ENCODE results near the gene PTGES3.
A peak's percentile ranks its signal among the peaks of the same experiment; 100 is the strongest.

Gene PTGES3

GRCh38 chr12:56695327-56696101, 7.4 kb upstream of the PTGES3 start:
- H3K4me1 ChIP-seq (ENCODE audit: control insufficient read depth, insufficient read depth, low read length), result peaks cover 2% of the 10 kb centered on the region; the same call in 1 of the 2 replicates
- ChIA-PET POLR2A (interaction anchor here (0.9 to 1.4 kb wide), 2 partner anchors 30 to 50 kb away, joined by 3 to 4 read pairs; partner anchors contain the start of gene NACA), CTCF (interaction anchor here (0.7 kb wide), 1 partner anchor 68 kb away, joined by 3 read pairs; no protein-coding TSS in a partner anchor)
- no peak overlapping the region for H3K27ac ChIP-seq (ENCODE audit: extremely low read depth, low read depth, low read length)
- no peak for TF ChIP-seq KLF10 (tag by site-specific recombination; IDR thresholded peaks at IDR 0.05)
- TF ChIP-seq PRDM1 (tag by site-specific recombination; IDR thresholded peaks at IDR 0.05), result peak; percentile 26; the same call in 1 of the 2 replicates
- no peaks in the 10 kb centered on the region for H3K9me3 ChIP-seq (ENCODE audit: control insufficient read depth, insufficient read depth, low read depth, low read length)
- no peaks in the 10 kb centered on the region for H3K36me3 ChIP-seq (ENCODE audit: control insufficient read depth in 2 of 2, insufficient read depth in 1 of 2, low read length in 2 of 2)
- H3K4me3 ChIP-seq (ENCODE audit: low read depth, low read length), result no peak overlapping the region

- H3K27ac ChIP-seq (ENCODE audit: extremely low read depth, low read depth, low read length), result no peak overlapping the region
- CTCF ChIA-PET, result no interaction called here
- H3K9me3 ChIP-seq (ENCODE audit: control insufficient read depth, insufficient read depth, low read depth, low read length), result no peaks in the 10 kb centered on the region
- POLR2A ChIA-PET, result no interaction called here
- no peaks in the 10 kb centered on the region for H3K36me3 ChIP-seq (ENCODE audit: control insufficient read depth in 2 of 2, insufficient read depth in 1 of 2, low read length in 2 of 2)
- peaks cover 3% of the 10 kb centered on the region for H3K4me1 ChIP-seq (ENCODE audit: control insufficient read depth, insufficient read depth, low read length)
- no peak overlapping the region for H3K4me3 ChIP-seq (ENCODE audit: low read depth, low read length)
- TF ChIP-seq ZBTB17 (tag by site-specific recombination; IDR thresholded peaks at IDR 0.05) (peak; percentile 91), BCL11A (tag by site-specific recombination; IDR thresholded peaks at IDR 0.05; ENCODE audit: low read depth) (no peak), GLIS1 (tag by site-specific recombination; IDR thresholded peaks at IDR 0.05) (peak; percentile 33; the same call in 1 of the 2 replicates)
Observed at GRCh38 chr12:56694161-56694560, 6.1 kb upstream of the PTGES3 start.

- H3K4me3 ChIP-seq (ENCODE audit: low read depth, low read length), result peak overlapping the region; percentile 52
- H3K9me3 ChIP-seq (ENCODE audit: control insufficient read depth, insufficient read depth, low read depth, low read length), result no peaks in the 10 kb centered on the region
- ChIA-PET POLR2A (interaction anchor here (0.5 to 4.5 kb wide), 19 partner anchors 10 to 707 kb away, joined by 3 to 63 read pairs (median 7); partner anchors contain the start of genes ATP5F1B, NAB2, NACA and PRIM1), CTCF (interaction anchor here (0.6 to 1.2 kb wide), 2 partner anchors 16 to 52 kb away, joined by 3 to 4 read pairs; no protein-coding TSS in a partner anchor)
- H3K27ac ChIP-seq (ENCODE audit: extremely low read depth, low read depth, low read length), result peak overlapping the region; percentile 100
- peaks cover 5 to 25% of the 10 kb centered on the region in 2 experiments; a peak in 2 of 3 replicates for H3K36me3 ChIP-seq (ENCODE audit: control insufficient read depth in 2 of 2, insufficient read depth in 1 of 2, low read length in 2 of 2)
- peaks cover 7% of the 10 kb centered on the region; the same call in 1 of the 2 replicates for H3K4me1 ChIP-seq (ENCODE audit: control insufficient read depth, insufficient read depth, low read length)
- TF ChIP-seq FEZF1 (tag by site-specific recombination; IDR thresholded peaks at IDR 0.05), result no peak
- 0 out of 2 replicates have a peak, but pooled peaks have one; percentile 4 for TF ChIP-seq ZBTB48 (tag by site-specific recombination; IDR thresholded peaks at IDR 0.05)
- TF ChIP-seq ZNF791 (tag by site-specific recombination; IDR thresholded peaks at IDR 0.05), result no peak
- TF ChIP-seq ZNF155 (tag by site-specific recombination; IDR thresholded peaks at IDR 0.05), result no peak
- no peak for TF ChIP-seq ZNF169 (tag by site-specific recombination; IDR thresholded peaks at IDR 0.05)
- 0 out of 2 replicates have a peak, but pooled peaks have one; percentile 11 for TF ChIP-seq ZNF501 (tag by site-specific recombination; IDR thresholded peaks at IDR 0.05)
- TF ChIP-seq SP7 (tag by site-specific recombination; IDR thresholded peaks at IDR 0.05), result no peak
- no peak for TF ChIP-seq TRIM28 (IDR thresholded peaks at IDR 0.05; ENCODE audit: borderline replicate concordance, low read length)
- no peak for TF ChIP-seq ZBTB6 (tag by site-specific recombination; IDR thresholded peaks at IDR 0.05)
- TF ChIP-seq ZNF776 (tag by site-specific recombination; IDR thresholded peaks at IDR 0.05; ENCODE audit: borderline replicate concordance), result no peak
- no peak for TF ChIP-seq GLIS2 (tag by site-specific recombination; IDR thresholded peaks at IDR 0.05)
- TF ChIP-seq ZNF335 (tag by site-specific recombination; conservative IDR thresholded peaks at IDR 0.05), result peak; percentile 53; the same call in 1 of the 2 replicates
- 0 out of 2 replicates have a peak, but pooled peaks have one; percentile 2 for TF ChIP-seq ZNF2 (tag by site-specific recombination; IDR thresholded peaks at IDR 0.05)
- TF ChIP-seq ZNF555 (tag by site-specific recombination; conservative IDR thresholded peaks at IDR 0.05), result no peak
- TF ChIP-seq ZNF324 (tag by site-specific recombination; IDR thresholded peaks at IDR 0.05), result no peak
- TF ChIP-seq ZNF600 (tag by site-specific recombination; IDR thresholded peaks at IDR 0.05), result no peak
- TF ChIP-seq ZNF692 (tag by site-specific recombination; IDR thresholded peaks at IDR 0.05), result 0 out of 2 replicates have a peak, but pooled peaks have one; percentile 10
- 0 out of 2 replicates have a peak, but pooled peaks have one; percentile 0 for TF ChIP-seq ZFP37 (tag by site-specific recombination; IDR thresholded peaks at IDR 0.05)
- TF ChIP-seq REST (tag by site-specific recombination; IDR thresholded peaks at IDR 0.05), result 0 out of 2 replicates have a peak, but pooled peaks have one; percentile 8
- no peak for TF ChIP-seq ZNF623 (tag by site-specific recombination; IDR thresholded peaks at IDR 0.05)
Observed at GRCh38 chr12:56688846-56689109, 694 bp upstream of the PTGES3 start.
